ENCODE measurements around the gene JPH4.

The JPH4 gene

DNA sequence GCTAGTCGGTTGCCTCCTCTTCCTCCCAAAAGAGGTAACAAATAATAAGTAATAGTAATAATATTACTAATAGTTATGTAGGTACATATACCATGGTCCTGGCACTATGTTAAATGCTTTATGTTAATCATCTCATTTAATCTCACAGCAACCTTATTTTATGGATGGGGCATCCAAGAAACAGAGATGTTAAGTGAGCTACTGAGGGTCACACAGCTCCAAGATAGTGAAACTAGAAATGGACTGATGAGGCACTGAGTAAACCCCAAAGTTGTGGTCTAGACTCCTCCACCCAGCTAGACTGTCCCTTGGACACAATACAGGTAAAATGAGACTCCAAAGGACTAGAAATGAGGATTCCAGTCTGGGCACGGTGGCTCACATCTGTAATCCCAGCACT is 42.1 kb downstream of the JPH4 start:
- no peaks in the 10 kb centered on the region for H3K27me3 ChIP-seq (ENCODE audit: insufficient read depth, low read length)
- no peak overlapping the region for H2AFZ ChIP-seq (ENCODE audit: low read length)
- H3K27ac ChIP-seq (ENCODE audit: low read depth, low read length, poor library complexity, severe bottlenecking) = no peak overlapping the region
- no peak overlapping the region for H3K4me2 ChIP-seq (ENCODE audit: low read length)
- H3K79me2 ChIP-seq (ENCODE audit: insufficient read depth, low read length) = no peaks in the 10 kb centered on the region
- H3F3A ChIP-seq (ENCODE audit: insufficient read depth, low read length) = no peaks in the 10 kb centered on the region
- no peak overlapping the region for H3K9ac ChIP-seq (ENCODE audit: low read length)
- no peak overlapping the region for H3K4me3 ChIP-seq (ENCODE audit: low read depth, low read length, poor library complexity, severe bottlenecking)
- no peaks in the 10 kb centered on the region for H4K20me1 ChIP-seq (ENCODE audit: insufficient read depth, low read length)
- TF ChIP-seq EZH2 (IDR thresholded peaks at IDR 0.05; ENCODE audit: borderline replicate concordance, low read length) = no peak
- TF ChIP-seq, protein P1, sequence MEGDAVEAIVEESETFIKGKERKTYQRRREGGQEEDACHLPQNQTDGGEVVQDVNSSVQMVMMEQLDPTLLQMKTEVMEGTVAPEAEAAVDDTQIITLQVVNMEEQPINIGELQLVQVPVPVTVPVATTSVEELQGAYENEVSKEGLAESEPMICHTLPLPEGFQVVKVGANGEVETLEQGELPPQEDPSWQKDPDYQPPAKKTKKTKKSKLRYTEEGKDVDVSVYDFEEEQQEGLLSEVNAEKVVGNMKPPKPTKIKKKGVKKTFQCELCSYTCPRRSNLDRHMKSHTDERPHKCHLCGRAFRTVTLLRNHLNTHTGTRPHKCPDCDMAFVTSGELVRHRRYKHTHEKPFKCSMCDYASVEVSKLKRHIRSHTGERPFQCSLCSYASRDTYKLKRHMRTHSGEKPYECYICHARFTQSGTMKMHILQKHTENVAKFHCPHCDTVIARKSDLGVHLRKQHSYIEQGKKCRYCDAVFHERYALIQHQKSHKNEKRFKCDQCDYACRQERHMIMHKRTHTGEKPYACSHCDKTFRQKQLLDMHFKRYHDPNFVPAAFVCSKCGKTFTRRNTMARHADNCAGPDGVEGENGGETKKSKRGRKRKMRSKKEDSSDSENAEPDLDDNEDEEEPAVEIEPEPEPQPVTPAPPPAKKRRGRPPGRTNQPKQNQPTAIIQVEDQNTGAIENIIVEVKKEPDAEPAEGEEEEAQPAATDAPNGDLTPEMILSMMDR (IDR thresholded peaks at IDR 0.05; ENCODE audit: low read length) = no peak
- no peaks in the 10 kb centered on the region for H3K9me2 ChIP-seq (ENCODE audit: low read depth, low read length)
- no peaks in the 10 kb centered on the region for H3K9me3 ChIP-seq (ENCODE audit: low read length)
- H3K36me3 ChIP-seq (ENCODE audit: insufficient read depth, low read length) = no peaks in the 10 kb centered on the region
- H3K4me1 ChIP-seq (ENCODE audit: insufficient read depth, low read length, severe bottlenecking) = no peaks in the 10 kb centered on the region

DNA sequence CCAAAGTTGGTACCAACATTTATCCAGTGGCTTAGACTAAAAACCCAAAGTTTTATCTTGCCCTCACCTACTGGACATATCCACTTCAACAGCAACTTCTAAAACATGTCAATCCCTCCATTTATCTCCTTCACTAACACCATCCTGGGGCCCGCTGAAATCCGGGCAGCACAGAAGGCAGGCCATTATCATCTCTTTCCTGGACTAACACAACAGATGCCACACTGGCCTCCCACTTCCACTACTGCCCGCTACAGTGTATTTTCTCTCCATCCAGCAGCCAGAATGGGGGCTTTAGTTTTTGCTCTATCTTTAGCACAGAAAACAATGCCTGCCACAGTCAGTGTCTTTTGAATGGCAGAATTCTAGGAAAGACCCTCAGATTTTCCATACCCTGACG is 42.6 kb downstream of the JPH4 start:
- H3K27me3 ChIP-seq (ENCODE audit: insufficient read depth, low read length) = no peaks in the 10 kb centered on the region
- H3K9me3 ChIP-seq (ENCODE audit: low read length) = no peaks in the 10 kb centered on the region
- H3K27ac ChIP-seq (ENCODE audit: low read depth, low read length, poor library complexity, severe bottlenecking) = no peak overlapping the region
- H3K4me1 ChIP-seq (ENCODE audit: insufficient read depth, low read length, severe bottlenecking) = no peaks in the 10 kb centered on the region
- no peak overlapping the region for H2AFZ ChIP-seq (ENCODE audit: low read length)
- H3F3A ChIP-seq (ENCODE audit: insufficient read depth, low read length) = no peaks in the 10 kb centered on the region
- no peaks in the 10 kb centered on the region for H4K20me1 ChIP-seq (ENCODE audit: insufficient read depth, low read length)
- H3K4me2 ChIP-seq (ENCODE audit: low read length) = no peak overlapping the region
- no peaks in the 10 kb centered on the region for H3K9me2 ChIP-seq (ENCODE audit: low read depth, low read length)
- no peak overlapping the region for H3K9ac ChIP-seq (ENCODE audit: low read length)
- TF ChIP-seq, protein P1 (IDR thresholded peaks at IDR 0.05; ENCODE audit: low read length) = no peak
- no peak for TF ChIP-seq EZH2 (IDR thresholded peaks at IDR 0.05; ENCODE audit: borderline replicate concordance, low read length)
- H3K36me3 ChIP-seq (ENCODE audit: insufficient read depth, low read length) = no peaks in the 10 kb centered on the region
- no peaks in the 10 kb centered on the region for H3K79me2 ChIP-seq (ENCODE audit: insufficient read depth, low read length)
- H3K4me3 ChIP-seq (ENCODE audit: low read depth, low read length, poor library complexity, severe bottlenecking) = no peak overlapping the region

DNA sequence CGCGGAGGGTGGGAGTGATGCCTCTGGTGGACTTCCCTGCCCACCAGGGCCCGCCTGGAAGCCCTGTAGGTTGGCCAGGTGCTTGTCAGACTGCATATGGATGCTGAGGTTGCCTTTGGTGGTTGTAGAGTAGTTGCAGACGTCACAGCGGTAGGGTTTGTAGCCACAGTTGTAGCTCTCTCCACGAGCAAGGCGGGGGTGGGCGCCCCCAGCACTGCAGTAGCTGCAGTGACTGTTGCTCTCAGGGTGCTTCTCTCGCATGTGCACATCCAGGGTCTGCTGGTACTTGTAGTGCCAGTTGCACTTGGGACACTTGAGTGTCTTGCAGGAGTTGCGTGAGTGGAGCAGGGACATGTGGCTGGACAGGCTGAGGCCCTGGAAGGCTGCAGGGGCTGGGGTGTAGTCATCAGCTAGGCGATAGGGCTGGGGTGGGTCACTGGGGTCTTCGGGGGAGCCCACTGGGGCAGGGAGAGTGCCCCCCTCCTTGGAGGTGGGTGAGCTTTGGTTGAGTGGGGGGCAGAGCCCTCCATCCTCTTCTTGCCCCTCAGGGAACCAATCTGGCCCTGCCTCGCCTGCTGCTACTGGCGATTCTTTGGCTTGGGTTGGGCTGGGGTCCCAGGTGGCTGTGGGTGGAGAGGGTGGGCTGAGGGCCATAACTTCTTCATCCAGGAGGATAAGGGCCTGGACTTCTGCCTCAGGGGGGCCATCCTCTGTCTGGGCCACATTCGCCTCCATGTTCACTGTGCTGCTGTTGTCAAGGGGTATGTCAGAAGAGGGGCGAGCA is 44.7 kb downstream of the JPH4 start:
- TF ChIP-seq, protein P1 (IDR thresholded peaks at IDR 0.05; ENCODE audit: low read length) = no peak
- no peak for TF ChIP-seq EZH2 (IDR thresholded peaks at IDR 0.05; ENCODE audit: borderline replicate concordance, low read length)
- Histone ChIP-seq H4K20me1 (ENCODE audit: insufficient read depth, low read length) (no peaks in the 10 kb centered on the region), H3K4me3 (ENCODE audit: low read depth, low read length, poor library complexity, severe bottlenecking) (no peak overlapping the region), H3K36me3 (ENCODE audit: insufficient read depth, low read length) (no peaks in the 10 kb centered on the region), H3K4me1 (ENCODE audit: insufficient read depth, low read length, severe bottlenecking) (no peaks in the 10 kb centered on the region), H3K27ac (ENCODE audit: low read depth, low read length, poor library complexity, severe bottlenecking) (no peak overlapping the region), H3K27me3 (ENCODE audit: insufficient read depth, low read length) (no peaks in the 10 kb centered on the region), H3K9me2 (ENCODE audit: low read depth, low read length) (no peaks in the 10 kb centered on the region), H3K79me2 (ENCODE audit: insufficient read depth, low read length) (no peaks in the 10 kb centered on the region), H3K4me2 (ENCODE audit: low read length) (no peak overlapping the region), H2AFZ (ENCODE audit: low read length) (no peak overlapping the region), H3K9ac (ENCODE audit: low read length) (no peak overlapping the region), H3K9me3 (ENCODE audit: low read length) (no peaks in the 10 kb centered on the region), H3F3A (ENCODE audit: insufficient read depth, low read length) (no peaks in the 10 kb centered on the region)
